ENCODE measurements around the gene DCHS2. TPM values are rescaled to one million over a fixed set of nuclear protein-coding genes. Genes with fewer than 3 reads are reported as not detected.

Gene DCHS2
- total RNA-seq, 1 donor: under 0.01 TPM

DNA sequence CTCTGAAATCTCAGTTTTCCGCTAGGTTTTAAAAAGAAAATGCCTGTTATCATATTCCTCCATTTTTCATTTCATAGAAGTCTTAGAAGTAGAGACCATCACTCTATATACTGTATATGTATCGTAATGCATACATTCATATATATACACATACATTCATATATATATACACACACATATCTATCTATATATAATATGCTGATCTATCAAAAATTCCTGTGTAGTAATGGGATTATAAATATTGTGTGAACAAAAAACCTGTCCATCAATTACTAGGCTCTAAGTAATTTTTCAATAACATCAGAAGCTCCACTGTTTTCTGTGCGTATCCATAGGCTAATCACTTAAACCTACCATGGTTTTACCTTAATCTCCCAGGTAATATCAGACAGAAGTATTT is 150.2 kb downstream of the DCHS2 start:
- H3K4me3 ChIP-seq (ENCODE audit: low read depth, low read length): no peak overlapping the region

GRCh38 chr4:154335588-154335987 is 156.0 kb downstream of the DCHS2 start:
- TF ChIP-seq CTCF (IDR thresholded peaks at IDR 0.05; ENCODE audit: insufficient read depth, low read depth, low read length): no peak
- no peak overlapping the region for H3K4me3 ChIP-seq (ENCODE audit: low read depth, low read length)
- DNase-seq (ENCODE audit: low read depth): no peak

More for the DNA sequence above, 150.2 kb downstream of the DCHS2 start:
- TF ChIP-seq CTCF (IDR thresholded peaks at IDR 0.05; ENCODE audit: insufficient read depth, low read depth, low read length): no peak
- no peak for DNase-seq (ENCODE audit: low read depth)

DNA sequence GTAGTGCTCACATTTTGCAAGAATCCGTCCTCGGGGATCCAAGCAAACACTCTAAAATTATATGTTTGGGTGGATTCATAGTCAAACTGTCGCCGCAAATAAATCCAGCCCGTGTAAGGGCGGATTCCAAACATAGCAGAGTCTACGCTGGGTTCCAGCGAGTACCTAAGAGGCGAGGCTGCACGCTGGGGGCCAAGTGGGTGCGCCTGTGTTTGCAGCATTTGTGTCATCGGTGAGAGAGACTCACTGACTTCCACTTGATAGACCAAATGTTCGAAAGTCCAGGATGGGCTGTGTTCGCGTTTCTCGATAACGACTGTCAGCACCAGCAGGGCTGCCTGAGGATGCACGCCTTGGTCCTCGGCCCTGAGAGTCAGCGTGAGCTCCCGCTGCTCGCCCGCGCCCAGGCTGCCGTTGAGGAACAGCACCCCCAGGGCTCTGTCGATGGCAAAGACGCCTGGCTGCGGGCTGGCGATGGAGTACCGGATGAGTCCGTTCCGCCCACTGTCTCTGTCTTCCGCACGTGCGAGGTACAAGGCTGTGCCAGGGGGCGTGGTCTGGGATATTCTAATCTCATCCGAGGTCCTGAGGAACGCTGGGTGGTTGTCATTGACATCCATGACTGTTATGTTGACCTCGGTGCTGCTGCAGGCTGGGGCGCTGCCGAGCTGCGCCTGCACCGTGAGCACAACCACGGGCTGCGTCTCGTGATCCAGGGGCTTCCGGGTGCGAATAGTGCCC is 158.7 kb downstream of the DCHS2 start:
- H3K4me3 ChIP-seq (ENCODE audit: low read depth, low read length): no peak overlapping the region
- DNase-seq (ENCODE audit: low read depth): no peak
- no peak for TF ChIP-seq CTCF (IDR thresholded peaks at IDR 0.05; ENCODE audit: insufficient read depth, low read depth, low read length)

DNA sequence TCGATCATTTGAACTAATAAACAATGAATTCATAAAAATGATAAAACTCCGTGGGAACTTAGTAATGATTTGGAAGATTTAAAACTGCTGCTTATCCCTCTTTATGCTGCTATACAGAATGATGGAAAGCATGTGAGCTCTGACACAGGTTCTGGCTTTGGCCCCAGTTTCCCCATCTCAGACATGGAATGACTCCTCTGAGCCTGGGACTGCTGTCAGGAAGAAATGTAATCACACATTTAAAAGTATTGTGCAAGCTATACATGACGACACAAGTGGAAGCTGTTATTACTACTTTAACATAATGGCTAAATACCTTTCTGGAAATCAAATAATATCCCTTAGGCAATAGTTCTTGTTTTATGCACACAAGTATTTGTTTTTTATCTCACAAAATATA is 161.7 kb downstream of the DCHS2 start:
- no peak overlapping the region for H3K4me3 ChIP-seq (ENCODE audit: low read depth, low read length)
- TF ChIP-seq CTCF (IDR thresholded peaks at IDR 0.05; ENCODE audit: insufficient read depth, low read depth, low read length): no peak
- DNase-seq (ENCODE audit: low read depth): peak; percentile 87

DNA sequence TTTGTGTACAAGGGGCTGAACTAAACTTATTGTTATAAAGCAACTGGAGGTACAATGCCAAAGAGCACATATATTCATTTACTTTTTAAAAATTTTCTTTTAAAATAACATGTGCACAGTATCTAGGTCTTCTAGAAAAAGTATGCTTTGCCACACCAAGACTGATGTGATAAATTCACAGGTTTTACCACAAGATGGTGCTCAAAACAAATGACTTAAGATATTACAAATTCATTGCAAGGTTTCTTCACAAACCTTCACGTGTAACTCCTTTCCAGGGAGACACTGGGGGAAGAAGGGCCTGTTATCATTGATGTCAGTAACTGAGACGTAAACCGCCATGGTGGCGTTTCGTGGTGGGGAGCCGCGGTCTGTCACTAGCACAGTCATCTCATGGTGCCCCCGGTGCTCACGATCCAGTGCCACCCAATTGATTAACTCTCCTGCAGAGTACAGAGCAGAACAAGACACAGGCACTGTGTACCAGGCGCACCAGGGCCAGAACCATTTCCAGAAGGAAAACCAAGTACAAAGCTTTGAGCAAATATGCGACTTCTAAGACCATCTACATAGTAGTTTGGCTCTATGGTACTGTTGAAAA is 162.2 kb downstream of the DCHS2 start:
- DNase-seq (ENCODE audit: low read depth): peak; percentile 49
- H3K4me3 ChIP-seq (ENCODE audit: low read depth, low read length): no peak overlapping the region
- peak; percentile 38 for TF ChIP-seq CTCF (IDR thresholded peaks at IDR 0.05; ENCODE audit: insufficient read depth, low read depth, low read length)

DNA sequence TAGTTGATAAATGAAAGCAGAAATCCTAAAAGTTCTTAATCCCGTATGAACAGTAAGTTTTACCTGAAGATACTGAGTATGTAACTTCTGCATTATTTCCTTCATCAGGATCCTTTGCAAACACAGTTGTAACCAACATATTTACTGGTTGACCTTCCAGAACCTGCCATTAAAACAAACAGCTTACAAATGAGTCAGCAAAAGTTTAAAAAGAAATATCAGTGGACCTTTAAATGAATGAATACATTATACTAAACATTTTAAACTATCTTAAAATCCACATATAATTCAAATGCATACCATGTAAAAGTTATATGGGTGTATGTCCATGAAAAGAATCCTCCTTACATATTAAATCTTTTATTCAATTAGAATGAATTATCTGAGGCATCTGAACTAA is 163.6 kb downstream of the DCHS2 start:
- TF ChIP-seq CTCF (IDR thresholded peaks at IDR 0.05; ENCODE audit: insufficient read depth, low read depth, low read length): no peak
- no peak overlapping the region for H3K4me3 ChIP-seq (ENCODE audit: low read depth, low read length)
- peak; percentile 15 for DNase-seq (ENCODE audit: low read depth)

All from fibroblast of villous mesenchyme (primary cell).